ENCODE results near the gene LBHD2. TPM values are rescaled to one million over a fixed set of nuclear protein-coding genes. Genes with fewer than 3 reads are reported as not detected.

The LBHD2 gene
- polyA plus RNA-seq, 1 of the 3 experiments (the other 2 are of a cell fraction): not detected

- Histone ChIP-seq H3K4me2 (peak overlapping the region; percentile 94), H3K9ac (no peak overlapping the region), H3K27me3 (ENCODE audit: insufficient read depth) (no peaks in the 10 kb centered on the region), H3K79me2 (ENCODE audit: insufficient read depth) (peaks cover 45% of the 10 kb centered on the region), H2AFZ (ENCODE audit: low read depth) (no peak overlapping the region), H3K4me3 (ENCODE audit: low read depth in 2 of 2, low read length in 1 of 2) (no peak overlapping the region; a peak in 1 of 4 replicates), H3K36me3 (replicated peaks in 1 of 2; ENCODE audit: control insufficient read depth in 1 of 2, insufficient read depth in 2 of 2, low read length in 1 of 2) (peaks cover 2 to 13% of the 10 kb centered on the region in 2 experiments), H3K9me2 (no peaks in the 10 kb centered on the region), H3K9me3 (no peaks in the 10 kb centered on the region), H4K20me1 (ENCODE audit: insufficient read depth) (peaks cover 18% of the 10 kb centered on the region), H3K4me1 (ENCODE audit: control insufficient read depth in 1 of 2, insufficient read depth in 2 of 2, low read depth in 1 of 2, low read length in 1 of 2) (peaks cover 23 to 26% of the 10 kb centered on the region in 2 experiments; a peak in 3 of 4 replicates), H3F3A (replicated peaks; ENCODE audit: insufficient read depth) (peaks cover 10% of the 10 kb centered on the region), H3K27ac (ENCODE audit: low read depth in 2 of 2, low read length in 1 of 2) (no peak overlapping the region)
- 78% methylated on average over 4 of the region's 5 CpGs for WGBS (ENCODE audit: low lambda C conversion rate)
- DNase-seq: no peak
- TF ChIP-seq POLR2AphosphoS5 (IDR thresholded peaks at IDR 0.05; ENCODE audit: low read depth, low read length): no peak
- no peak for TF ChIP-seq RXRA (IDR thresholded peaks at IDR 0.05; ENCODE audit: borderline replicate concordance, low read depth)
- no peak for TF ChIP-seq MXI1 (IDR thresholded peaks at IDR 0.05; ENCODE audit: low read depth, low read length)
- no peak for TF ChIP-seq SMC3 (IDR thresholded peaks at IDR 0.05; ENCODE audit: low read depth, low read length)
- TF ChIP-seq TAF1 (IDR thresholded peaks at IDR 0.05; ENCODE audit: borderline replicate concordance, low read depth, low read length): no peak
- TF ChIP-seq MEF2A (IDR thresholded peaks at IDR 0.05; ENCODE audit: borderline replicate concordance, low read depth): no peak
- TF ChIP-seq, protein P1, sequence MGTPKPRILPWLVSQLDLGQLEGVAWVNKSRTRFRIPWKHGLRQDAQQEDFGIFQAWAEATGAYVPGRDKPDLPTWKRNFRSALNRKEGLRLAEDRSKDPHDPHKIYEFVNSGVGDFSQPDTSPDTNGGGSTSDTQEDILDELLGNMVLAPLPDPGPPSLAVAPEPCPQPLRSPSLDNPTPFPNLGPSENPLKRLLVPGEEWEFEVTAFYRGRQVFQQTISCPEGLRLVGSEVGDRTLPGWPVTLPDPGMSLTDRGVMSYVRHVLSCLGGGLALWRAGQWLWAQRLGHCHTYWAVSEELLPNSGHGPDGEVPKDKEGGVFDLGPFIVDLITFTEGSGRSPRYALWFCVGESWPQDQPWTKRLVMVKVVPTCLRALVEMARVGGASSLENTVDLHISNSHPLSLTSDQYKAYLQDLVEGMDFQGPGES (IDR thresholded peaks at IDR 0.05; ENCODE audit: low read depth, low read length): no peak
- TF ChIP-seq, protein P2, sequence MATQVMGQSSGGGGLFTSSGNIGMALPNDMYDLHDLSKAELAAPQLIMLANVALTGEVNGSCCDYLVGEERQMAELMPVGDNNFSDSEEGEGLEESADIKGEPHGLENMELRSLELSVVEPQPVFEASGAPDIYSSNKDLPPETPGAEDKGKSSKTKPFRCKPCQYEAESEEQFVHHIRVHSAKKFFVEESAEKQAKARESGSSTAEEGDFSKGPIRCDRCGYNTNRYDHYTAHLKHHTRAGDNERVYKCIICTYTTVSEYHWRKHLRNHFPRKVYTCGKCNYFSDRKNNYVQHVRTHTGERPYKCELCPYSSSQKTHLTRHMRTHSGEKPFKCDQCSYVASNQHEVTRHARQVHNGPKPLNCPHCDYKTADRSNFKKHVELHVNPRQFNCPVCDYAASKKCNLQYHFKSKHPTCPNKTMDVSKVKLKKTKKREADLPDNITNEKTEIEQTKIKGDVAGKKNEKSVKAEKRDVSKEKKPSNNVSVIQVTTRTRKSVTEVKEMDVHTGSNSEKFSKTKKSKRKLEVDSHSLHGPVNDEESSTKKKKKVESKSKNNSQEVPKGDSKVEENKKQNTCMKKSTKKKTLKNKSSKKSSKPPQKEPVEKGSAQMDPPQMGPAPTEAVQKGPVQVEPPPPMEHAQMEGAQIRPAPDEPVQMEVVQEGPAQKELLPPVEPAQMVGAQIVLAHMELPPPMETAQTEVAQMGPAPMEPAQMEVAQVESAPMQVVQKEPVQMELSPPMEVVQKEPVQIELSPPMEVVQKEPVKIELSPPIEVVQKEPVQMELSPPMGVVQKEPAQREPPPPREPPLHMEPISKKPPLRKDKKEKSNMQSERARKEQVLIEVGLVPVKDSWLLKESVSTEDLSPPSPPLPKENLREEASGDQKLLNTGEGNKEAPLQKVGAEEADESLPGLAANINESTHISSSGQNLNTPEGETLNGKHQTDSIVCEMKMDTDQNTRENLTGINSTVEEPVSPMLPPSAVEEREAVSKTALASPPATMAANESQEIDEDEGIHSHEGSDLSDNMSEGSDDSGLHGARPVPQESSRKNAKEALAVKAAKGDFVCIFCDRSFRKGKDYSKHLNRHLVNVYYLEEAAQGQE (IDR thresholded peaks at IDR 0.05; ENCODE audit: low read depth, low read length): no peak
- TF ChIP-seq, protein P3, sequence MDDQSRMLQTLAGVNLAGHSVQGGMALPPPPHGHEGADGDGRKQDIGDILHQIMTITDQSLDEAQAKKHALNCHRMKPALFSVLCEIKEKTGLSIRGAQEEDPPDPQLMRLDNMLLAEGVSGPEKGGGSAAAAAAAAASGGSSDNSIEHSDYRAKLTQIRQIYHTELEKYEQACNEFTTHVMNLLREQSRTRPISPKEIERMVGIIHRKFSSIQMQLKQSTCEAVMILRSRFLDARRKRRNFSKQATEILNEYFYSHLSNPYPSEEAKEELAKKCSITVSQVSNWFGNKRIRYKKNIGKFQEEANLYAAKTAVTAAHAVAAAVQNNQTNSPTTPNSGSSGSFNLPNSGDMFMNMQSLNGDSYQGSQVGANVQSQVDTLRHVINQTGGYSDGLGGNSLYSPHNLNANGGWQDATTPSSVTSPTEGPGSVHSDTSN (IDR thresholded peaks at IDR 0.05): no peak
- TF ChIP-seq CTCF (IDR thresholded peaks at IDR 0.05): no peak
- TF ChIP-seq RCOR1 (IDR thresholded peaks at IDR 0.05; ENCODE audit: low read length): no peak
- no peak for TF ChIP-seq USF1 (IDR thresholded peaks at IDR 0.05; ENCODE audit: borderline replicate concordance, low read depth)
- no peak for TF ChIP-seq RFX5 (IDR thresholded peaks at IDR 0.05; ENCODE audit: low read length)
- POLR2A ChIA-PET: interaction anchor here (0.6 kb wide), 1 partner anchor 10 kb away, joined by 3 read pairs; no protein-coding TSS in a partner anchor
- CTCF ChIA-PET: interaction anchor here (1.0 to 1.4 kb wide), 2 partner anchors 83 to 233 kb away, joined by 3 to 4 read pairs; no protein-coding TSS in a partner anchor
Measured at GRCh38 chr14:103059556-103059955, 24.5 kb upstream of the LBHD2 start.
